Measurements from ENCODE around the gene LILRB3.
A peak's percentile ranks its signal among the peaks of the same experiment; 100 is the strongest.

DNA sequence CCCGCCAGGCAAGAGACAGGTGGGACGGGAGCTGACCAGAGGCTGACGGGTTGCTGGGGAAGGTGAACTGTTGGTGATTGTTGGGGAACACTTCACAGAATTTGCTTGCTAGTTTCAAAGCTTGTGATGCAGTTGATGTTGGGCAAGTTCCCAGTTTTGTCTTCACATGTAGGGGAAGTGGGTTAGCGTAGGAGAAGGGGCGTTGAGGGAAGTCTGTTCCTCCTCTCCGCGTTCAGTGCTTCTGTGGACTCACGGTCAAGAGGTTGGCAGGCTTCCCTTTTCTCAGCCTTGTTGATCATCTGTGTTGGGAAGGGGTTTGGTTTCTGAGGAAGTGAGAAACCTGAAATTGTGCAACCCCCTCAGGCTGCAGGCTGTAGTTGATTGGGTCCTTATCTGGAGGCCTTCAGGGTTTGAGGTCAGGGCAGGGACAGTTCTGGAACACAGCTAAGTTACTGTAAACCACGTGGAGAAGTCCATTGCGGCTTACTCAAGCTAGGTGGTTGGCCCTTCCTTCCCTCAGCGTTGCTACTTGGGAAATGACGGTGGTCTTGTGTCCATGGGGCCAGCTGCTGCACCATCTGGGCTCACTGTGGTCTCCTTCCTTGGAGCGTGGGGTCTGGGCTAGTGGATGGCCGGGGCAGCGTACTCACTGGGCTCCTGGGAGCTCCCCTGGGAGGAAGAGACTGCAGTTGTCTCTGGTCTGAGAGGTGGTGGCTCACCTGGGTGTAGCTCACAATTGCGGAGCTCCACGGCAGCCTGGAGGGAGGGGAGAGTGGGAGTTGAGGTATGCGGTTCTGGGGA is 14.6 kb downstream of the LILRB3 start:
- TF ChIP-seq, protein P1, sequence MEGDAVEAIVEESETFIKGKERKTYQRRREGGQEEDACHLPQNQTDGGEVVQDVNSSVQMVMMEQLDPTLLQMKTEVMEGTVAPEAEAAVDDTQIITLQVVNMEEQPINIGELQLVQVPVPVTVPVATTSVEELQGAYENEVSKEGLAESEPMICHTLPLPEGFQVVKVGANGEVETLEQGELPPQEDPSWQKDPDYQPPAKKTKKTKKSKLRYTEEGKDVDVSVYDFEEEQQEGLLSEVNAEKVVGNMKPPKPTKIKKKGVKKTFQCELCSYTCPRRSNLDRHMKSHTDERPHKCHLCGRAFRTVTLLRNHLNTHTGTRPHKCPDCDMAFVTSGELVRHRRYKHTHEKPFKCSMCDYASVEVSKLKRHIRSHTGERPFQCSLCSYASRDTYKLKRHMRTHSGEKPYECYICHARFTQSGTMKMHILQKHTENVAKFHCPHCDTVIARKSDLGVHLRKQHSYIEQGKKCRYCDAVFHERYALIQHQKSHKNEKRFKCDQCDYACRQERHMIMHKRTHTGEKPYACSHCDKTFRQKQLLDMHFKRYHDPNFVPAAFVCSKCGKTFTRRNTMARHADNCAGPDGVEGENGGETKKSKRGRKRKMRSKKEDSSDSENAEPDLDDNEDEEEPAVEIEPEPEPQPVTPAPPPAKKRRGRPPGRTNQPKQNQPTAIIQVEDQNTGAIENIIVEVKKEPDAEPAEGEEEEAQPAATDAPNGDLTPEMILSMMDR (IDR thresholded peaks at IDR 0.05), result no peak
- peak; percentile 6 to 61 (median 47) for TF ChIP-seq POLR2A (IDR thresholded peaks at IDR 0.05)

All from body of pancreas (tissue), 4 donors.